Suppressor macrophage treated with lipopolysaccharide for 4 hours (primary cell): ENCODE data around the gene ZCRB1.

ENCODE experiments used
- DNase-seq: peaks from one replicate; pipeline ENCODE4 v3.0.0-alpha.2; 2020

The ZCRB1 gene

DNA sequence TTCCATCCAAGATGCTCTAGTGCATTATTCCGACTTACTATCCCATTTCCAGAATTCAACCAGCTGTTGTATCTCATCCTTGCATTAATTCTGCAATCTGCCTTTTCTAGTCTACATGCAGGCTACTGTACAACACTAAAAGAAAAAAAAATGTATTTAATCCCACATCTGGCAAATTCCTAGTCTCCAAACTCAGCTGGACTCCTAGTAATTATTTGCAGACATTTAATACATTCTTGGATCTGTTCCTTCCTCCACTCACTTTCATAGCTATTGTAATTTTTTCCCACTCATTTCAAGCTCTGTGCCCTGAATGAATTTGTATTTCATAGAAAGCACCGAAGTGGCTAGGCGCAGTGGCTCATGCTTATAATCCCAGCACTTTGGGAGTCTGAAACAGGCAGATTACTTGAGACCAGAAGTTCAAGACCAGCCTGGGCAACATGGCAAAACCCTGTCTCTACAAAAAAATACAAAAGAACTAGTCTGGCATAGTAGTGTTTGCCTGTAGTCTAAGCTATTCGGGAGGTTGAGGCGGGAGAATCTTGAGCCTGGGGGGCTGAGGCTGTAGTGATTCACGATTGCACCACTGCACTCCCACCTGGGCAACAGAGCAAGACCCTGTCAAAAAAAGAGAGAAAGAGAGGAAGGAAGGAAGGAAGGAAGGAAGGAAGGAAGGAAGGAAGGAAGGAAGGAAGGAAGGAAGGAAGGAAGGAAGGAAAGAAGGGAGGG lies 48.3 kb downstream of the ZCRB1 start:
- DNase-seq: no peak

DNA sequence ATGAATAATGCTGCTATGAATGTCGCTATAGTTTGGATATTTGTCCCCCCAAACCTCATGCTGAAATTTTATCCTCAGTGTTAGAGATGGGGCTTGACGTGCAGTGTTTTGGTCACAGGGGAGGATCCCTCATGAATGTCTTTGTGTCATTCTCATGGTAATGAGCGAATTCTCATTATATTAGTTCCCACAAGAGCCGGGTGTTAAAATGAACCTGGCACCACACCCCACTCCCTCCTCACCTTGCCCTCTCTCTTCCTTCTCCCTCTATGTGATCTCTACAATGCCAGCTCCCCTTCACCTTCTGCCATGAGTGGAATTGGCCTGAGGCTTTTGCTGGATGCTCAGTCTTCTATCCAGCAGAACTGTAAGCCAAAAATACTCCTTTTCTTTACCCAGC lies 50.4 kb downstream of the ZCRB1 start:
- no peak for DNase-seq

DNA sequence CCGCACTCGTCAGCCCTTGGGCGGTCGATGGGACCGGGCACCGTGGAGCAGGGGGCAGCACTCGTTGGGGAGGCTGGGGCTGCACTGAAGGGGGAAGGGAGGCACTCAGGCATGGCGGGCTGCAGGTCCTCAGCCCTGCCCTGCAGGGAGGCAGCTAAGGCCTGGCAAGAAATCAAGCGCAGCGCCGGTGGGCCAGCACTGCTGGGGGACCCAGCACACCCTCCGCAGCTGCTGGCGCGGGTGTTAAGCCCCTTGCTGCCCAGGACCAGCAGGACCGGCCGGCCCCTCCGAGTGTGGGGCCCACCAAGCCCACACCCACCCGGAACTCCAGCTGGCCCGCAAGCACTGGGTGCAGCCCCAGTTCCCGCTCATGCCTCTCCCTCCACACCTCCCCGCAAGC lies 52.2 kb downstream of the ZCRB1 start:
- DNase-seq: no peak

DNA sequence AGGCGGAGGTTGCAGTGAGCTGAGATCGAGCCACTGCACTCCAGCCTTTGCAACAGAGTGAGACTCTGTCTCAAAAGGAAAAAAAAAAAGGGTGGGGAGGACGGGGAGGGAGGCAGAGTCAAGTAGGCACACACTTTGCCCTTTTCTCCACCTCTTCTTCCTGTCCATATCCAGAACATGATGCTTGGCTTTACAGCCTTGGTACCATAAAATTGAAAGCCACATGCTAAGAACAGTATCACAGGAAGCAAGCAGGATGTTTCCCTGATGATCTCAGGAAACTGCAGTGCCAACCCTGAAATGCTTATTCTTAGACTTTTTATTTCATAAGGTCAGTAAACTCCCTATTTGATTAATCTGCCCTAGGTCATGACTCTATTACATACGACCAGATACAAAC lies 55.3 kb downstream of the ZCRB1 start:
- no peak for DNase-seq

DNA sequence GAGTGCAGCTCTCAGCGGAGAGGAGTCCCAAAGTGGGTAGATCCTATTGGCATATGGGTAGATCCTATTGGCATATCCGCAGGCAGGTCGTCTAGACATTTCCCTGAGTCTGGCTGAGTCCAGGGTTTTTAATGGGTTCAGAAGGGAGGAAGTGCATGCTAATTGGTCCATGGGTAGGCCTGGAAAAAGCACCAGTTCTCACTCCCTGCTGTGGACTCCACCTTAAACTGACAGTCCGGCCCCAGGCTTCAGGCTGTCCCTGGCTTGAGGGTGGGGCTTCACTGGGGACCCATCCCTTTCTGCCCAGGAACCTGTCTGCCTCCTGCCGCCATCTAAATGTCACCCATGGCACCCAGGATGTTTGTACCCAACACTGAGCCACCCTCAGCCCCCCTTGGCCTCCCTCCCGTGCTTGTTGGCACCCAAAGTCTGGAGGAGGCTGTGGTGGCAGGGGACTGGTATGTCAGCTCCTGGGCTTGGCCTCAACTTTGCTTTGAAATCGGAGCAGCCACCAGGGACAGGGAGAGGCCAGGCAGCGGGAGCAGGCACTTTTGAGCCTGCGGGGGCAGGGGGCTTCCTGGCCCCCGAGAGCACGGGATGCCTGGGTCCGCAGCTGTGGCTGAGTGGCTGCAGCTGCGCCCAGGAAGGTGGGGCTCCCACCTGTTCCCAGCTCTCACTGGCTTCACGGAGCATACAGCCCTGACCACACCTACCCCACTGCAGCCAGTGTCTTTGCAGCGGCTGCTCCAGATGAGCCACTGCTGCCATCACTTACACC lies 58.3 kb downstream of the ZCRB1 start:
- no peak for DNase-seq

DNA sequence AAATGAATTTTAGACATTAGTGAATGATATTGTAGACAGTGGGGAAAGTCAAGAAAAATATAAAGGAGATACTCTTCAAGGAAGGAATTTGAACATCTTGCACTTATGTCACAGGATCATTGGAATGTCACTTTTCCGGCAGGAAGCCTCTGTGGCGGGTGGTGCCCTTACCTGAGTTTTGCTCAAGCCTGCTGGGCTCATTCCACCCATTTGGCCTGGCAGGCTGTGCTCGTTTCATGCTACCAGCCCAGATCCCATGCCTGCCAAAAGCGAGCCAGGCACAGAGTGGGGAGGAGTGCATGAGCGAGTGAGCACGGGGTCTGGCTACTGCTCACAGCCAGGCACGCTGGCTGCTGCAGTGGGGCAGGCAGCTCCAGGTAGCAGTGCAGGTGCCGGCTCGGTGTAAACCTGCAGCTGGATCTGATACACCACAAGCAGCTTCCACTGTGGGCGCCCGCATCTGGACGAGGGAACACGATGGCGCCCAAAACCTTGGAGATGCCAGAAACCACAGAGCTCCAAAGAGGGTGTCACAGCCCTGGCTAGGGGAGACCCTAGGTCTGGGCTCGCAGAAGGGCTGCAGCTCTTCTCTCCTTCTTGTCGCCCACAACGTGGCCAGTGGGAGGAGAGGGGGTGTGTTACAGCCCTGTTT lies 59.2 kb downstream of the ZCRB1 start:
- DNase-seq: no peak

DNA sequence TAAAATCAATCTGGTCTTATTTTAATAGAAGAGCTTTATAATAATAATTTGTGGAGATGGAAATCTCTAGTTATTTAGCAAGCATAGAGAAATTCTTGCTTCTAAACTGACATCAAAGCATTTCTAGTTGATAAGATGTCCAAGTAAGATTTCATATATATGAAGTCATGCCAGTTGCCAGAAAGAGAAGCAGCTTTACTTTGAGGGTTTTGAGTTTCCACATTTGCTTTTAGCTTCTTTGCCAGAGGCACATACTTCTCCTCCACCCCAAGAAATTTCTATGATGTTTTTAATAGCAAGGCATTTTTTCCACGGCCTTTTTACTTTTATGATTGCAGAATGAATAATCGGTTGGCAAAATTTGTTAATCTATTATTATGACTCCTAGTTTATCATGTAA lies 63.6 kb downstream of the ZCRB1 start:
- no peak for DNase-seq
